Astrocyte of the spinal cord (primary cell): ENCODE measurements around the gene C16orf54.
"Not testable (repeated sequence)": the region's sequence is repeated elsewhere in the genome, so short reads cannot be mapped to it uniquely, and the experiment has no call there.

Experiments
- DNase-seq: peaks from one replicate; pipeline ENCODE4 v3.0.0; 2011; ENCODE audit warnings: low read depth, low spot score
- H3K4me3 ChIP-seq: 2 replicates; pipeline ENCODE4 v1.5.1; 2011; ENCODE audit warnings: low read depth, mild to moderate bottlenecking, low read length, moderate library complexity
- in situ Hi-C: cut with HindIII; loops from 2 replicates; pipeline ENCODE4 v1.10.0; 2017; ENCODE audit warnings: low sequenced_read_pairs
- TF ChIP-seq, protein P1 (sequence below): IDR thresholded peaks from 2 replicates; pipeline ENCODE4 v1.5.1; 2012; ENCODE audit warnings: low read depth, mild to moderate bottlenecking, low read length, inconsistent platforms

C16orf54 gene

DNA sequence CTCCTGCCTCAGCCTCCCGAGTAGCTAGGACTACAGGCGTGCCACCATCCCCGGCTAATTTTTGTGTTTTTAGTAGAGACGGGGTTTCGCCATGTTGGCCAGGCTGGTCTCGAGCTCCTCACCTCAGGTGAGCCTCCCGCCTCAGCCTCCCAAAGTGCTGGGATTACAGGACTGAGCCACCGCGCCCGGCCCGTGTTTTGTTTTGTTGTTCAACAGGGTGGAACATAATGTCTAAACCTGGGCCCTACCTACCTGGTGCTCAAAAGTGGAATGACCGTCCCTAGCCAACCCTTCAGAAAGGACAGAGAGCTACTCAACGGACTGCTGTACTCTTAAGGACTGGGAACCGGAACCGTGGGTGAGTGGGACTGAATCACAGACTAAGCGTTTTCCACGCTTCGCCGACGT lies 44.0 kb upstream of the C16orf54 start:
- no peak for DNase-seq
- TF ChIP-seq, protein P1, sequence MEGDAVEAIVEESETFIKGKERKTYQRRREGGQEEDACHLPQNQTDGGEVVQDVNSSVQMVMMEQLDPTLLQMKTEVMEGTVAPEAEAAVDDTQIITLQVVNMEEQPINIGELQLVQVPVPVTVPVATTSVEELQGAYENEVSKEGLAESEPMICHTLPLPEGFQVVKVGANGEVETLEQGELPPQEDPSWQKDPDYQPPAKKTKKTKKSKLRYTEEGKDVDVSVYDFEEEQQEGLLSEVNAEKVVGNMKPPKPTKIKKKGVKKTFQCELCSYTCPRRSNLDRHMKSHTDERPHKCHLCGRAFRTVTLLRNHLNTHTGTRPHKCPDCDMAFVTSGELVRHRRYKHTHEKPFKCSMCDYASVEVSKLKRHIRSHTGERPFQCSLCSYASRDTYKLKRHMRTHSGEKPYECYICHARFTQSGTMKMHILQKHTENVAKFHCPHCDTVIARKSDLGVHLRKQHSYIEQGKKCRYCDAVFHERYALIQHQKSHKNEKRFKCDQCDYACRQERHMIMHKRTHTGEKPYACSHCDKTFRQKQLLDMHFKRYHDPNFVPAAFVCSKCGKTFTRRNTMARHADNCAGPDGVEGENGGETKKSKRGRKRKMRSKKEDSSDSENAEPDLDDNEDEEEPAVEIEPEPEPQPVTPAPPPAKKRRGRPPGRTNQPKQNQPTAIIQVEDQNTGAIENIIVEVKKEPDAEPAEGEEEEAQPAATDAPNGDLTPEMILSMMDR = no peak
- H3K4me3 ChIP-seq = peak overlapping the region; percentile 89
- in situ Hi-C loops = no loop called here

DNA sequence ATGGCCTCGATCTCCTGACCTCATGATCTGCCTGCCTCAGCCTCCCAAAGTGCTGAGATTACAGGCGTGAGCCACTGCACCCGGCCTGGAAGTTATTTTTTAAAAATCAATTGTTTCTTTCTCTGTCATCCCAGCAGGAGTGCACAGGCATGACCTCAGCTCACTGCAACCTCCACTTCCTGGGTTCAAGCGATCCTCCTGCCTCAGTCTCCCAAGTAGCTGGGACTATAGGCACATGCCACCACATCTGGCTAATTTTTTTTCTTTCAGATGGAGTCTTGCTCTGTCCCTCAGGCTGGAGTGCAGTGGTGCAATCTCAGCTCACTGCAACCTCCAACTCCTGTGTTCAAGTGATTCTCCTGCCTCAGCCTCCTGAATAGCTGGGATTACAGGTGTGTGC lies 41.4 kb upstream of the C16orf54 start:
- in situ Hi-C loops, H3K4me3 ChIP-seq, DNase-seq: not testable (repeated sequence)

DNA sequence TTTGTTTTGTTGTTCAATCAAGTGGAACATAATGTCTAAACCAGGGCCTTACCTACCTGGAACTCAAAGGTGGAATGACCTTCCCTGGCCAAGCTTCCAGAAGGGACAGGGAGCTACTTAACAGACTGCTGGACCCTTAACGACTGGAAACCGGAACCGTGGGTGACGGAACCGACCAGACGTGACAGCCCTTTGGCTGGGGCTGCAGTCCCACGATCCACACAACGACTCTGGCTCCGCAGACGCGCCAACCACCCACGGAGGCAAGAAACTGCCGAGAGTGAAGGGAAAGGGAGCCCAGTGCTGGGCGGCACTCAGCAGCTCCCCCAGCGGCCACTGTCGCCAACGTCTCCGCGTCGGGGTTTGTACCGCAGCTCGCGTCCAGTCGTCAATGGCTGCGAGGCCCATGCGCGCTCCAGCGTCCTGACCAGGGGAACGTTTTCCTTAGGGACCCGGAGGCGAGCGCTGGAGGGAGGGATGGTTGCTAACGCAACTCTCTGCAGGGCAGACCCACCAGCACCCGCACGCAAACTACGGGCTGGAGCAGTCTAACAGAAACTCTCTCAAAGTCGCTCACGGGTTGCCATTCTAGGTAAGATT lies 39.2 kb upstream of the C16orf54 start:
- DNase-seq = peak; percentile 54
- in situ Hi-C loops = no loop called here
- TF ChIP-seq, protein P1 = peak; percentile 94
- peak overlapping the region; percentile 31 for H3K4me3 ChIP-seq

DNA sequence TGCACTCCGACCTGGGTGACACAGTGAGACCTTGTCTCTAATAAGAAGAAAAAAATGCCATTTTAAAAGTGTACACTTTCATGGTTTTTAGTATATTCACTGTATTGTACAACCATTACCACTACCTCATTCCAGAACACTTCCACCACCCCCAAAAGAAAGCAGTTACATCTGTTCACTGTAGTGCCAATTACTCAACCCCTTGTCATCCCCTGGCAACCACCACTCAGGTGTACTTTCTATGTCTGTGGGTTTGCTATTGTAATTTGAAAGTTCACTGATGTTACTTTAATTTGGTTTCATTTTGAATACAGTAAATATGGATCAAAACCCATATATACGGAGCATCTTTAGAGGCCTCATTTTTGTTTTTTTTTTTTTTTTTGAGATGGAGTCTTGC lies 38.4 kb upstream of the C16orf54 start:
- TF ChIP-seq, protein P1 = no peak
- in situ Hi-C loops = no loop called here
- H3K4me3 ChIP-seq = no peak overlapping the region
- DNase-seq = no peak

DNA sequence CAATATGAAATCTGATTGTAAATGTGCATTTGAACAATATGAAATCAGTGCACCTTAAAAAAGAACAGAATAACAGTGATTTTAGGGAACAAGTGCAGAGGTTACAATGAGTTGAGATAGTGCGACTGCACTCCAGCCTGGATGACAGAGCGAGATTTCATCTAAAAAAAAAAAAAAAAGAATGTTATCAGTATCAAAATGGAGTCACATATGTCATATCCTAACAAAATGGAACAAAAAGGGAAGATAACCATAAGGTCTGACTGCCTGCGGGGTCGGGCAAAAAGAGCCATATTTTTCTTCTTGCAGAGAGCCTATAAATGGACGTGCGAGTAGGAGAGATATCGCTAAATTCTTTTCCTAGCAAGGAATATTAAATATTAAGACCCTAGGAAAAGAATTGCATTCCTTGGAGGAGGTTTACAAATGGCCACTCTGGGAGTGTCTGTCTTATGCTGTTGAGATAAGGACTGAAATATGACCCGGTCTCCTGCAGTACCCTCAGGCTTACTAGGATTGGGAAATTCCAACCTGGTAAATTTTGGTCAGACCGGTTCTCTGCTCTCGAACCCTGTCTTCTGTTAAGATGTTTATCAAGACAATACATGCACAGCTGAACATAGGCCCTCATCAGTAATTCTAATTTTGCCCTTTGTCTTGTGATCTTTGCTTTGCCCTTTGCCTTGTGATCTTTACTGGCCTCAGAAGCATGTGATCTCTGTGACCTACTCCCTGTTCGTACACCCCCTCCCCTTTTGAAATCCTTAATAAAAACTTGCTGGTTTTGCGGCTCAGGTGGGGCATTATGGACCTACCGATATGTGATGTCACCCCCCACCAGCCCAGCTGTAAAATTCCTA lies 37.5 kb upstream of the C16orf54 start:
- in situ Hi-C loops, H3K4me3 ChIP-seq: not testable (repeated sequence)

DNA sequence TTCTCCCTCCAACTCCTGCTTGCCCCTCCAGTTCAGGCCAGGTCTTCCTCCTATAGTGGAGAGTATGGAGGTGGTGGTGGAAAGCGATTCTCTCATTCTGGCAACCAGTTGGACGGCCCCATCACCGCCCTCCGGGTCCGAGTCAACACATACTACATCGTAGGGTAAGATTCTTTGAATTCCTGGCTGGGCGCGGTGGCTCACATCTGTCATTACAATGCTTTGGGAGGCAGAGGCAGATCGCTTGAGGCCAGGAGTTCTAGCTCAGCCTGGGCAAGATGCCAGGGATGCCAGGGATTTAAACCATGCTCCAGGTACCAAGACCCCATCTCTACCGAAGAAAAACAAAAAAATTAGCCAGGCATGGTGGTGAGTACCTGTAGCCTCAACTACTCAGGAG lies 33.7 kb upstream of the C16orf54 start:
- DNase-seq = no peak
- TF ChIP-seq, protein P1 = no peak
- no peak overlapping the region for H3K4me3 ChIP-seq
- in situ Hi-C loops = no loop called here

More for the DNA sequence above, 37.5 kb upstream of the C16orf54 start:
- DNase-seq = not testable (repeated sequence)

DNA sequence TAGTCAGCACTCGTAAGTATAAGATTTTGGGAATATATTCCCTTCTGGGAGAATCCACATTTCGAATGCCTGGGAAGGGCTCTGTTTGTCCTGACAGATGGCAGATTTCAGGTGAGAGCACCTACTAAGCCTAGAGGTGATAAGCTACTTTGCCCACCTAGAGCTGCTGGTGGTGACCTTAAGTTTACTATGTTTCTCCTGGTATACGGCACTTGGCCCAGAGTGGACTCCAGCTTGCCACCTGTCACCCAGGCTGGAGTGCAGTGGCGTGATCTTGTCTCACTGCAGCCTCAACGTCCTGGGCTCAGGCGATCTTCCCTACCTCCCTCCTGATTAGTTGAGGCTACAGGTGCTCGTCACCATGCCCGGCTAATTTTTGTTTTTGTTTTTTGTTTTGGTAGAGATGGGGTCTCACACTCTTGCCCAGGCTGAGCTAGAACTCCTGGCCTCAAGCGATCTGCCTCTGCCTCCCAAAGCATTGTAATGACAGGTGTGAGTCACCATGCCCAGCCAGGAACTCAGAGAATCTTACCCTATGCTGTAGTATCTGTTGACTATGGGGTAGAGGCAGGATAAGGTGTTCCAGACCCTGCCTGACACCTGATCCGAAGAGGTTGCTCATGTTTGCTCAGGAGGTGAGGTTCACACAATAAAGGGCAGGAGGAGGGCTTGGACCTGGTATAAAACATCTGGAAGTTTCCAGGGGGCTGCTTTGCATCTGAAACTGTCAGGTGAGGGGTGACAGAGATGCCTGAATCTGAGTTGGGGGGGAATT lies 32.0 kb upstream of the C16orf54 start, which contains the start of gene ZG16:
Gene ZG16, plus strand, starts transcription at position 681 of the 775 bp plus-strand sequence. CDS start 1,011 bp downstream, outside the sequence.
- in situ Hi-C loops = no loop called here

More for the DNA sequence above, 32.0 kb upstream of the C16orf54 start, which contains the start of gene ZG16:
- no peak for DNase-seq
- H3K4me3 ChIP-seq = no peak within 1 kb of the TSS
- TF ChIP-seq, protein P1 = no peak
